NCI-H446 treated with DMSO at 0.1 percent for 48 hours (cell line): ENCODE data around the gene FARP1.

Source experiments
- DNase-seq: peaks from one replicate; lab custom pipeline; 2025; lab: John Stamatoyannopoulos, UW

The FARP1 gene

GRCh38 chr13:98335721-98336120 is 192.8 kb downstream of the FARP1 start:
- no peak for DNase-seq

GRCh38 chr13:98338310-98338709 is 195.4 kb downstream of the FARP1 start:
- no peak for DNase-seq

GRCh38 chr13:98339684-98340425 is 197.0 kb downstream of the FARP1 start:
- no peak for DNase-seq

DNA sequence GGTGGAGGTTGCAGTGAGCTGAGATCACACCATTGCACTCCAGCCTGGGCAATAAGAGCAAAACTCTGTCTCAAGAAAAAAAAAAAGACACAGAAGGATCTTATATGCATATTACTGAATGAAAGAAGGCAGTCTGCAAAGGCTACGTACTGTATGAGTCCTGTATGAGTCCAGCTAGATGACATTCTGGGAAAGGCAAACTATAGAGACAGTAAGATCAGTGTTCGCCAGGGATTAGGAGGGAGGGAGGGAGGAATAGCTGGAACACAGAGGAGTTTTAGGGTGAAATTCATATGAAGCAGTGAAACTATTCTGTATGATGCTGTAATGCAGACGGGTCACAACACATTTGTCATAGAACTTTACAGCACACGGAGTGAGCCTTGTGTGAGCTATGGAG is 200.1 kb downstream of the FARP1 start:
- no peak for DNase-seq

GRCh38 chr13:98343461-98343860 is 200.6 kb downstream of the FARP1 start:
- no peak for DNase-seq

GRCh38 chr13:98344392-98344791 is 201.5 kb downstream of the FARP1 start:
- no peak for DNase-seq

DNA sequence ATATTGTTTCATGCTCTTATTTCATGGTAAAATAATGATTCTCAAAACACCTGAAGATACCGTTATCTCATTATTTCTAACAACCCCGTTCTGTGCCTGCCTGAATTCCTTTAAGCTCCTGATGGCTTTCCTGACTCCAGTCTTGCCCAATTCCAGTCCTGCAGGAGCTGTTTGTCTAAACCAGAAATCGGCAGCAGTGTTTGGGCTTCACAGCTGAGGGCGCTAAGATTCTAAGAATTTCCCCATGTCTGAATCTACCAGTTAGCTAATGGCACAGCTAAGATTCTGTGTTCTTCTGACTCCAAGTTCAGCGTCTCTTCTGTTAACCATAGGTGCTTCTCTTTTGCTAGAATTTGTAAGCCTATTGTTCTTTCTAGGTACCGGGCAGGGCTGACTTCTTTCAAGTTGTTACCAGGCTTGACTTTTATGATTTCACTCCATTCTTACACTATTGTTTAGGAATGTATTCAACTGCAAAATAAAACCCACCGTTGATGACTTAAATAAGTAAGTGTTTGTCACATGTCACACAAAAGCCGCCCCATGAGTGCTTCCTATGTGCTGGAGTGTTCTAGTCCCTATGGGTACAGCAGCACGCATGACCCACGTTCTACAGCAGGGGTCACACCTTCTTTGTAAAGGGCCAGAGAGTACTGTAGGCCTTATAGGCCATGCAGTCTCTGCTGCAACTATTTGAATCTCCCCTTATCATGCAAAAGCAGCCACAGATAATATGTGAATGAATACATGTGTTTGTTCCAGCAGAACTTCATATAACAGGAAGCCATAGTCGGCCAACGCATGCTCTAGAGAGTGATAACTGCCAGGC is 202.4 kb downstream of the FARP1 start:
- DNase-seq = no peak

GRCh38 chr13:98346904-98347636 is 204.2 kb downstream of the FARP1 start:
- no peak for DNase-seq

DNA sequence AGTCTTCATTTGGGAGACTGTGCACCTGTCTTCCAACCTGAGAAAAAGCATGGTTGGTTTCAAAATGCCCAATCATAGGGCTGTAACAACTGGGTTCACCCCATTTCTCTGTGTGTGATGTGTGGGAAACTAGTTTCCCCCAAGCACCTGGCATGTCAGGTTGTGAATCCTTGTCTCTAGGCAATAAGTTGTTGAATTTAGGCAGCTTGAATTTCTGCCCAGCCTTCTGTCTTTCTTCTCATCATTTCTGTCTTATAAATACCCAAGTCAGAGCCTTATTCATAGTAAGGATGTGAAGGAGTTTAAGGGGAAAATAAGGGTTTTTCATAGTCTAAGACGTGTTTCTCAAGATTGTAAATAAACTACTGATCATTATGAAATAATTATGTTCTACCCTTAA is 204.9 kb downstream of the FARP1 start:
- no peak for DNase-seq

DNA sequence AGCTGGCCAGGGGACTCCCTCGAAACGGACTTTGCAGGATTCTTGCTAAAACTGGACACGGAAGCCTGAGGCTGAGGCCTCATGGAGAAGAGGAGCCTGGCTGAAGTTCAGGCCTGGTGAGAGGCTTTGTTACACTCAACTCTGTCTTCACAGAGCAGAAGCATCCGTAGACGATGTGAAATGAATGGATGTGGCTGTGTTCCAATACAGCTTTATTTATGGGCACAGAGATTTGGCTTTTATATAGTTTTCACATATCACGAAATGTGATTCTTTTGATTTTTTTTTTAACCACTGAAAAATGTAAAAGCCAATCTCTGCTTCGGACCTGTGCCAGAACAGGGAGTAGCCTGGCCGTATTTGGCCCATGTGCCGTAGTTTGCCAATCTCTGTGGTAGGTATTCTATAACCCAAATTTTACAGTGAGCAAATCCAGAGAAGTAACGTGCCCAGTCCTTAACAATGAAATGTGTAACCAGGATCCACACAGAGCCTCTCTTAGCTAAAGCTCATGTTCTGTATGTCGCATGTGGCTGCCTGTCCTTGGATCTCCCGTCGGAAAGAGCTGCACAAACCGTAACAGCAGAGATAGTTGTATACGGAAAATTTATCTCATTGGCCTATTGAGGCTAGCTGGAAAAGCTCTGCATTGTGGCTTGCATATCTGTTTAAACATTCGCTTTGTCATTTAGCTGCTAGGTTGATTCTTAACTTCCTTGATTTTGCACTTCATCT is 205.7 kb downstream of the FARP1 start:
- no peak for DNase-seq

- no peak for DNase-seq
Observed at GRCh38 chr13:98349731-98350305, 206.9 kb downstream of the FARP1 start.

DNA sequence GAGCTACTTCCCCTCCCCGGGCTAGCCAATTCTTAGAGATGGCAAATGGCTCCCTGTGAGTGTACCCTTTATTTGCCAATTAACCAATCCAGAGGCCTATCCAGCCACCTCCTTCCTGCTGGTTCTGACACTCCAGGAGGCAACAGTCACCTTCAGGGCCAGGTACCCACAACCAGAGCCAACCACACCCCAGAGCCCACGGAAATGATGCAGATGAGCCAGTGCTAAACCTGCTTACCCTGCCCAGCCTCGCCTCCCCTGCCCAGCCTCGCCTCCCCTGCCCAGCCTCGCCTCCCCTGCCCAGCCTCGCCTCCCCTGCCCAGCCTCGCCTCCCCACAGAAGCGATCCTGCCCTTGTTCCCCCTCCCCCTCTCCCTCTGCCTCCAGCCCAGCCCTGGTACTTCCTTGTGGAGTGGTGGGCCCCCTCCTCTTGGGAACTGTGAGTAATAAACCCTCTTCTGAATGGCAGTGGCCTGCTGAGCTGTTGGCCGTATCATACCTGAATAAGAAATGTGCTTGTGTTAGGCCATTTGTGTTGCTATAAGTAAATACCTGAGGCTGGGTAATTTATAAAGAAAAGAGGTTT is 207.9 kb downstream of the FARP1 start:
- DNase-seq = no peak

DNA sequence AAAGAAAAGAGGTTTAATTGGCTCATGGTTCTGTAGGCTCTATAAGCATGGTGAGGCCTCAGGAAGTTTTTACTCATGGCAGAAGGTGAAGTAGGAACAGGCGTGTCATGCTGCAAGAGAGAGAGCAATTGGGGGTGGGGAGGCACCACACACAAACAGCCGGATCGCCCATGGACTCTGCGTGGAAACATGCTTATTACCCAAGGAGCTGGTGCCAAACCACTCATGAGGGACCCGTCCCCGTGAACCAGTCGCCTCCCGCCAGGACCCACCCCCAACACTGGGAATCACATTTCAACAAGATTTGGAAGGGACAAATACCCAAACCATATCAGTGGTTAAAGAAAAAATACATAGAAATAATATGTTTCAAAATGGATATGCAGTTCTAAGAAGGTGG is 208.7 kb downstream of the FARP1 start:
- DNase-seq = no peak

- DNase-seq = no peak
Observed at GRCh38 chr13:98352226-98352625, 209.3 kb downstream of the FARP1 start.

GRCh38 chr13:98353750-98354149 is 210.9 kb downstream of the FARP1 start:
- DNase-seq = no peak

- no peak for DNase-seq
Observed at GRCh38 chr13:98358937-98359336, 216.0 kb downstream of the FARP1 start.

- DNase-seq = no peak
Observed at GRCh38 chr13:98360545-98360944, 217.7 kb downstream of the FARP1 start.

DNA sequence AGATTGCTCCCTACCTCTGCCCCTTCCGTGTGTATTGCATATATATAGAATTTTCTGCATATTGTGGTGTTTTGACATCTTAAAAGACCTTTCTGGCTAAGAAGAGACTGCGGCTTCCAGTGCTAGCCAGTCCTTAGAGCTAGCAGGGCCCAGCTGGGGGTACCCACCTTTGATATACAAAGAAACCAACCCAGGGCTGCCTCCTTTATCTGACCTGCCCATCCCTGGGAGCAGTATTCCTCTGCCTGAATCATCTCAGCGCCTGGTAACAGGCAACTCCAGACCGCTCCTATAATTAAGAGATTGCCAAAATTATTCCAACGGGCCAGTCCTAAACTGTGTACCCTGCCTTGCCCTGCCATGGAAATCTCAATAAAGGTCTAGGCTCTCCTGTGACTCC is 220.4 kb downstream of the FARP1 start:
- DNase-seq = no peak

DNA sequence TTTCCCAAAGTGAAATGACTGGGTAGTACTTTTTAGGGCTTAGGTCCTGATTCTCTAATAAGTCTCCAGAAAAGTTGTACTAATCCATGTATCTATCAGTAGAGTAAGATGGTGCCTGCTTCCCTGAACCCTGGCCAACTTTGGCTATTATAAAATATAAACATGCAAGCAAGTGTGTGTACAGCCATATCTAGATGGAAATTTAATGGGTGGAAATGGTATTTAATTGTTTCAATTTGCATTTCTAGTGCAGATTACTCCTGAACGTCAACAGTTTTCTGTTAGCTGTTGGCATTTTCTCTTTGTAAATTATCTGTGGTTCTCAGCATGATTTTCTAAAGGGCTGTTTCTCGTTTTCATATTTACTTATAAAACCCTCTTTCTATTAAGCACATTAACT is 221.3 kb downstream of the FARP1 start:
- no peak for DNase-seq

GRCh38 chr13:98364647-98365046 is 221.8 kb downstream of the FARP1 start:
- no peak for DNase-seq

DNA sequence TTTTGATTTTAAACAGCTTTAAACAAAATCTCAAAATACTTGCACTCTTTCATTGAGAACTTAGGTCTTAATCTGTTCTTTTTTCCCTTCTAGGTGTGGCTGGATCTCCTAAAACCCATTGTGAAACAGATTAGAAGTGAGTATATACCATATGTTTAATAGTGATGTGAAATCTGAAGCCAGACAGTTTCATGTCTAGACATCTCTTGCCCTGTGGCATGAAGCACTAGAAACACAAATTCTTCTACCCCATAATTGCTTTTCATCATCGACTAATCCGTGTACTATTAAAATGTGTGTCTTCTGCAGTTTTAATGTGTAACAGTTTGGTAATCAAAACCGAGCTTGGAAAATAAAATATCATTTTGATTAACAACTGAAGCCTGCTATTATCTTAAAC is 222.4 kb downstream of the FARP1 start:
- no peak for DNase-seq
